T-cell (primary cell): ENCODE results near the gene SERPINA5. TPM values are rescaled to one million over a fixed set of nuclear protein-coding genes. Genes with fewer than 3 reads are reported as not detected.

Source experiments
- ATAC-seq, 4 experiments: fragments of 200-7000 bp in 3 of 4; fragments of 150-1000 bp in 1 of 4; cut with Tn5 transposase; replicated peaks in 1 of 4; 1 replicate in 3 of 4; 2 replicates in 1 of 4; pipeline ENCODE4 v1.10.0; 2021; ENCODE audit warnings: moderate library complexity in 3 of 4, mild to moderate bottlenecking in 2 of 4, moderate number of reproducible peaks in 1 of 4
- CTCF ChIA-PET, 2 donors: fragments of 300-600 bp; sonication (Branson Sonifier 250); formaldehyde crosslinking; loops; one replicate each; lab custom pipeline; 2022; ENCODE audit warnings: antibody characterized with exemption in 2 of 2; lab: Charles Lee
- POLR2A ChIA-PET, 2 donors: fragments of 300-600 bp; sonication (Branson Sonifier 250); formaldehyde crosslinking; loops; one replicate each; lab custom pipeline; 2022; ENCODE audit warnings: antibody characterized with exemption in 2 of 2; lab: Charles Lee
- DNase-seq, 35 experiments: peaks; one replicate each; pipeline versions ENCODE4 v3.0.0 to v3.0.0-alpha.2; 2013 to 2023
- H3K27ac ChIP-seq: one replicate; pipeline ENCODE4 v1.5.1; 2013; ENCODE audit warnings: low read length
- H3K27me3 ChIP-seq, 2 experiments: replicated peaks in 1 of 2; 1 replicate in 1 of 2; 2 replicates in 1 of 2; pipeline versions ENCODE4 v1.6.1 to v1.7.0; 2013; ENCODE audit warnings: low read length in 1 of 2, mixed read lengths in 1 of 2; ENCODE audit not compliant: control insufficient read depth in 2 of 2, insufficient read depth in 2 of 2; ENCODE audit errors: extremely low read depth in 1 of 2
- H3K36me3 ChIP-seq, 2 donors: 1 replicate in 1 of 2; 2 replicates in 1 of 2; pipeline versions ENCODE4 v1.6.1 to v1.7.0; 2013; ENCODE audit warnings: low read length in 1 of 2; ENCODE audit not compliant: control insufficient read depth in 2 of 2, insufficient read depth in 1 of 2; ENCODE audit errors: extremely low read depth in 1 of 2
- H3K4me1 ChIP-seq, 2 experiments: 1 replicate in 1 of 2; 2 replicates in 1 of 2; pipeline versions ENCODE4 v1.6.1 to v1.7.0; 2013; ENCODE audit warnings: low read length in 2 of 2, mixed read lengths in 1 of 2; ENCODE audit not compliant: insufficient read depth in 2 of 2, control insufficient read depth in 1 of 2; ENCODE audit errors: extremely low read depth in 1 of 2
- H3K4me3 ChIP-seq, 2 donors: 1 replicate in 1 of 2; 2 replicates in 1 of 2; pipeline versions ENCODE4 v1.5.1 to v1.7.0; 2013; ENCODE audit warnings: mild to moderate bottlenecking in 2 of 2, low read length in 1 of 2, moderate library complexity in 1 of 2; ENCODE audit not compliant: control insufficient read depth in 1 of 2; ENCODE audit errors: extremely low read depth in 1 of 2
- H3K9me3 ChIP-seq: 2 replicates; pipeline ENCODE4 v1.7.0; 2013
- H3K27ac Mint-ChIP-seq, 2 donors: one replicate each; pipeline ENCODE4 v1.8.0; 2020 to 2021; ENCODE audit warnings: mild to moderate bottlenecking in 2 of 2, mixed read lengths in 2 of 2
- H3K27me3 Mint-ChIP-seq, 2 donors: one replicate each; pipeline ENCODE4 v1.8.0; 2021 to 2022; ENCODE audit warnings: mixed read lengths in 2 of 2
- H3K36me3 Mint-ChIP-seq: one replicate; pipeline ENCODE4 v1.8.0; 2021; ENCODE audit warnings: mixed read lengths
- H3K4me1 Mint-ChIP-seq, 3 donors: one replicate each; pipeline ENCODE4 v1.8.0; 2020 to 2022; ENCODE audit warnings: mixed read lengths in 3 of 3, mild to moderate bottlenecking in 1 of 3
- H3K4me3 Mint-ChIP-seq, 3 donors: one replicate each; pipeline ENCODE4 v1.8.0; 2020 to 2022; ENCODE audit warnings: mild to moderate bottlenecking in 3 of 3, mixed read lengths in 3 of 3, moderate library complexity in 3 of 3
- H3K9me3 Mint-ChIP-seq, 3 donors: one replicate each; pipeline ENCODE4 v1.8.0; 2020 to 2022; ENCODE audit warnings: mixed read lengths in 3 of 3
- WGBS: methylation state at CpG from one replicate; pipeline ENCODE4 v1.1.5; 2013; ENCODE audit warnings: missing lambda C conversion rate; ENCODE audit not compliant: insufficient coverage; 5-methylcytosine and 5-hydroxymethylcytosine counted together
- total RNA-seq, 35 experiments: library from RNA in 6 of 35; stranded (reverse) in 6 of 35; fragments of 120-200 nt in 1 of 35; gene quantifications; one replicate each; pipeline versions ENCODE4 v1.2.1 to v1.2.4 and lab custom pipeline; 2013 to 2026

SERPINA5 gene
- total RNA-seq, 5 donors from 2014 or later (not counting 1 experiment from before 2014, with no cell fraction given), result 0.92 to 1.1 (median 0.99) TPM; not detected in 2

DNA sequence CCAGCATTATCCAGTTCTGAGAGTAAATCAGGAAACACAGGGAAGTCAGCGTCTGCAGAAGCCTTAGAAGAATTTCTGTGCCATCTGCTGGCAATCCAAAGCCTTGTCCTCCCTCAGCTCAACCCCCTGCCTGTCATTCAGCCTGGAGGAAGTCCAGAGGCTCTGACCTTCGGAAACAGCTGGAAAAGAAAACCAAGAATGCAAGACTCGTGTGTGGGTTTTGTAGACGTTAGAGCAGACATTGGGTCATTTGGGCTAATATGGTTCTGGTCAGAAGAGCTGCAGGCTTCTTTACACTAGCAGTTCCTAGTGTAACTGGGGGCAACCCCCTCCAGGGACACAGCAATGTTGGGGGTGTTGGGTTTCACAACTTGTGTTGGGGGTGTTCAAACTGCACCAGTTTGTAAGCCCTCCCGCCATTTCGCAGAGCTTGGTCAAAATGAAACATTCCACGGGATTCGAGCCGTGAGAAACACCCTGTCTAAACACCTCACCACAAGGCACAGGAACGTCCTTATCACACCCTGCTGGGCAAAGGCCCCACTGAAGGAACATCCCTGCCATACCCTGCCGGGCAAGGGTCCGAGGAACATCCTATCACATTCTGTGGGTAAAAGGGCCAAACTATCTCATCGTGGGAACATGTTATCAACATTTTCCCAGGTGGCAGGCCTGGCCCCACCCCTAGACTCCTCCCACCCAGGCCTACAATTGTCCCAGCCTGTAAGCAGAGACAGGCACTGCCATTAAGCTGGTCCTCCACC lies 41.0 kb upstream of the SERPINA5 start:
- Histone ChIP-seq H3K9me3 (no peaks in the 10 kb centered on the region), H3K27ac (no peak overlapping the region), H3K4me1 (no peaks in the 10 kb centered on the region), H3K36me3 (no peaks in the 10 kb centered on the region), H3K4me3 (no peak overlapping the region), H3K27me3 (peaks cover 0 to 35% of the 10 kb centered on the region in 2 experiments)
- POLR2A ChIA-PET, result no interaction called here
- peaks cover 5 to 26% of the 10 kb centered on the region in 2 donors for H3K27me3 Mint-ChIP-seq
- no peaks in the 10 kb centered on the region for H3K4me1 Mint-ChIP-seq
- CTCF ChIA-PET, result no interaction called here
- no peak overlapping the region for H3K4me3 Mint-ChIP-seq
- H3K36me3 Mint-ChIP-seq, result no peaks in the 10 kb centered on the region
- H3K9me3 Mint-ChIP-seq, result peaks cover 0 to 3% (median 0%) of the 10 kb centered on the region in 3 donors
- DNase-seq (no peak), ATAC-seq (no peak)
- H3K27ac Mint-ChIP-seq, result no peak overlapping the region
- WGBS, result 47% methylated on average over 11 of the region's 13 CpGs

DNA sequence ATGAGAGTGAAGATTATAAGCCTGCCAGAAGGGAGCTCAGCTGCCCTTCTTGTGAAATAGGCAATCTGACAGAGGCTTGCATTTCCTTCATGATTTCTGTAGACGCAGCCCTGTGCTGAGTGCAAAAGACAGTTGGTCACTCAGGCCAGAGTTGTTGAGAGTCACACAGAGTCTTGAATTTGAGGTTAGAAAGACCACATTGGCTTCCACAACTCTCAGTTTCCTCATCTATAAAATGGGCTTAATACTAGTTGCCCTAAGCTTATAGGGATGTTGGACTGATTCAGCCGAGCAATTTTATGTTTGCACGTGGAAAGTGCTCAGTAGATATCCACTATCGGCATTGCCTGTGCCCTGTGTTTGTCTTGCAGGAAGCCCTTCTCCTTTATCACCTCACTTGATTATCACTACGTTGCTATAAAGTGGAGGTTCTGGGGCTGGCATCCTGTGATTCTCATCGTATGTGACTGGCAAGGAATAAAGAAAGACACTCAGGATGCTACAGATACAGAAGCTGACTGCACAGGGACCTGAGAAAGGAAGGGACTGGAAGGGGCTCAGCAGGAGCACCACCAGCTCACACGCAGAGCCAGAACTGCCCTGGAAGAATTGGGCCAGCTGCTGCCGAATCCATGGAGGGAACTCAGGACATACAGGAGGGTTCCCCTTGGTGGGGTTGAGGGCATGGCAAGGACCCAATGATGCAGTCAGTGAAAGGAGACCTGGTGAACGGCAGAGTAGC lies 39.8 kb upstream of the SERPINA5 start:
- H3K4me3 ChIP-seq, result no peak overlapping the region
- H3K4me1 ChIP-seq, result no peaks in the 10 kb centered on the region
- H3K36me3 ChIP-seq, result no peaks in the 10 kb centered on the region
- no peak overlapping the region for H3K4me3 Mint-ChIP-seq
- 78% methylated on average over 3 of the region's 9 CpGs for WGBS
- no peaks in the 10 kb centered on the region for H3K36me3 Mint-ChIP-seq
- H3K27ac Mint-ChIP-seq, result no peak overlapping the region
- H3K27me3 ChIP-seq, result peaks cover 0 to 37% of the 10 kb centered on the region in 2 experiments
- ATAC-seq (no peak), DNase-seq (no peak)
- no peaks in the 10 kb centered on the region for H3K4me1 Mint-ChIP-seq
- H3K9me3 ChIP-seq, result no peaks in the 10 kb centered on the region
- ChIA-PET CTCF (no interaction called here), POLR2A (no interaction called here)
- H3K27me3 Mint-ChIP-seq, result peaks cover 13 to 35% of the 10 kb centered on the region in 2 donors
- H3K27ac ChIP-seq, result no peak overlapping the region
- H3K9me3 Mint-ChIP-seq, result peaks cover 0 to 10% (median 7%) of the 10 kb centered on the region in 3 donors

- no peak overlapping the region for H3K27ac Mint-ChIP-seq
- DNase-seq (no peak), ATAC-seq (no peak)
- H3K4me3 ChIP-seq, result no peak overlapping the region
- no peak overlapping the region for H3K4me3 Mint-ChIP-seq
- no peak overlapping the region for H3K27ac ChIP-seq
- H3K36me3 Mint-ChIP-seq, result no peaks in the 10 kb centered on the region
- no peaks in the 10 kb centered on the region for H3K4me1 ChIP-seq
- H3K27me3 ChIP-seq, result peaks cover 0 to 39% of the 10 kb centered on the region in 2 experiments
- ChIA-PET CTCF (no interaction called here), POLR2A (no interaction called here)
- H3K36me3 ChIP-seq, result no peaks in the 10 kb centered on the region
- peaks cover 0 to 11% (median 10%) of the 10 kb centered on the region in 3 donors for H3K9me3 Mint-ChIP-seq
- H3K4me1 Mint-ChIP-seq, result no peaks in the 10 kb centered on the region
- no peaks in the 10 kb centered on the region for H3K9me3 ChIP-seq
- H3K27me3 Mint-ChIP-seq, result peaks cover 10 to 35% of the 10 kb centered on the region in 2 donors
- 68% methylated on average over 9 of the region's 12 CpGs for WGBS
These were observed 39.0 kb upstream of the SERPINA5 start for GRCh38 chr14:94542111-94542810.

DNA sequence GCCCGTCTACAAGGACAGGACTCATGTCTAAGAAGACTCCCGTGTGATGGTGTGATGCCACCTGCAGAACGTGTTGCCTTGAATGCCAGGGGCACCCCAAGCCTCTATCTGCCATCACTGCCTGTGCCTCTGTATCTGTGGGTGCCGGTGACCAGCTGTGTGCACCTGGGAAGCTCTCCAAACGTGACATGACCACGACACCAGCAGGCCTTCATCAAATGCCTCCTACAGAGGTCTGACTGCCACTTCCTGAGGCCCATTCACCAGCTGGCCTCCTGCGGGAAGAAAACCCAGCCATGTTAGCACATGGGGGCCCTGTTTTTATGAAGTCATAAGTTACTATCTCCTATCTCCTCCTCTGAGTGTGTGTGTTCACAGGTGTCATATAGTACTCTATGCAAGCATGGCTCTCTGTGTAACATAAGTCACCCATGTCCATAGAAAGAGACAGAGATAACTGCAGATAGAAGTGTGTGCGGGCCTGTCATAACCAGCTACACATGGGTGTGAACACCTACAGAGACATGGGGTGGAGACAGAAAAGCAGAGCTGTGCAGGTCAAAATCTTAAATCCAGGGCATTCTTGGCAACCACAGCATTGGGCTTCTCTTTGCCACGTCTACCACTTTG lies 38.3 kb upstream of the SERPINA5 start:
- H3K4me3 ChIP-seq, result no peak overlapping the region
- DNase-seq, result no peak
- 57% methylated on average over 7 of the region's 9 CpGs for WGBS
- no peak overlapping the region for H3K27ac ChIP-seq
- H3K36me3 ChIP-seq, result no peaks in the 10 kb centered on the region
- no peaks in the 10 kb centered on the region for H3K4me1 Mint-ChIP-seq
- H3K36me3 Mint-ChIP-seq, result no peaks in the 10 kb centered on the region
- ChIA-PET POLR2A (no interaction called here), CTCF (no interaction called here)
- H3K27me3 Mint-ChIP-seq, result peaks cover 8 to 31% of the 10 kb centered on the region in 2 donors
- H3K9me3 ChIP-seq, result no peaks in the 10 kb centered on the region
- H3K4me3 Mint-ChIP-seq, result no peak overlapping the region
- peaks cover 0 to 11% (median 10%) of the 10 kb centered on the region in 3 donors for H3K9me3 Mint-ChIP-seq
- no peak for ATAC-seq
- no peaks in the 10 kb centered on the region for H3K4me1 ChIP-seq
- peaks cover 0 to 40% of the 10 kb centered on the region in 2 experiments for H3K27me3 ChIP-seq
- H3K27ac Mint-ChIP-seq, result no peak overlapping the region

- Mint-ChIP-seq H3K4me3 (no peak overlapping the region), H3K9me3 (peaks cover 0 to 11% (median 6%) of the 10 kb centered on the region in 3 donors), H3K36me3 (no peaks in the 10 kb centered on the region), H3K4me1 (no peaks in the 10 kb centered on the region), H3K27me3 (peaks cover 8 to 26% of the 10 kb centered on the region in 2 donors), H3K27ac (no peak overlapping the region)
- H3K9me3 ChIP-seq, result no peaks in the 10 kb centered on the region
- POLR2A ChIA-PET, result no interaction called here
- H3K27me3 ChIP-seq, result peaks cover 0 to 40% of the 10 kb centered on the region in 2 experiments
- CTCF ChIA-PET, result no interaction called here
- DNase-seq, result no peak
- 78% methylated on average over 12 of the region's 15 CpGs for WGBS
- no peak for ATAC-seq
- H3K36me3 ChIP-seq, result no peaks in the 10 kb centered on the region
- no peak overlapping the region for H3K4me3 ChIP-seq
- no peaks in the 10 kb centered on the region for H3K4me1 ChIP-seq
- H3K27ac ChIP-seq, result no peak overlapping the region
These were observed 37.6 kb upstream of the SERPINA5 start for GRCh38 chr14:94543449-94544124.
